ENCODE results near the gene PLCH1. TPM values are rescaled to one million over a fixed set of nuclear protein-coding genes. Genes with fewer than 3 reads are reported as not detected.

The PLCH1 gene
- total and polyA plus RNA-seq, 2 of the 13 experiments (the other 11 are each of a cell fraction or from before 2014, with no cell fraction given): 2.0 to 3.0 TPM

DNA sequence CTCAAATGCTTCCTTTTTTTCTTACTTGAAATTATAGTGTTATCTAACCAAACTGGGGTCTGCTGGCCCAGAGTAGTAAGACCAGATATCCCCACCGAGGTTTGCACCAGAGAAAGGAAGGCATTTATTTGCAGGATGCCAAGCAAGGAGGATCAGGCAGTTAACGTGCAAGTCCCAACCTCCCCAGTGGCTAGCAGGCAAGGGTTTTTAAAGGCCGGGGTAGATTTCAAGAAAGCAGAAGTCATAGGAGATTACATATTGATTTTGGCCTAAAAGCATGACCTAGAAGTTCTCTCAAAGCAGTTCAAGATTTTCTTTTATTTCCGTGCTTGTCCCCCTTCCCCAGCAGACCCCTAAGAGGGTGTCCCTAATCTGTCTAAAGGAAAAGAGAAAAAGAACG is 418.6 kb downstream of the PLCH1 start (continued):
- TF ChIP-seq, protein P1, sequence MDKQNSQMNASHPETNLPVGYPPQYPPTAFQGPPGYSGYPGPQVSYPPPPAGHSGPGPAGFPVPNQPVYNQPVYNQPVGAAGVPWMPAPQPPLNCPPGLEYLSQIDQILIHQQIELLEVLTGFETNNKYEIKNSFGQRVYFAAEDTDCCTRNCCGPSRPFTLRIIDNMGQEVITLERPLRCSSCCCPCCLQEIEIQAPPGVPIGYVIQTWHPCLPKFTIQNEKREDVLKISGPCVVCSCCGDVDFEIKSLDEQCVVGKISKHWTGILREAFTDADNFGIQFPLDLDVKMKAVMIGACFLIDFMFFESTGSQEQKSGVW (CRISPR knock-in tag; IDR thresholded peaks at IDR 0.05; ENCODE audit: borderline replicate concordance): no peak

Small RNA genes lying within 50 kb of the gene (small RNA-seq; reads per million reads assigned to genes)
- gene AC108729.3 (ENCODE audit: insufficient read depth in 2 of 3, insufficient read length in 3 of 3, low read depth in 2 of 3, low replicate concordance in 1 of 3) (0 reads per million in 3 experiments), gene RN7SL715P (ENCODE audit: insufficient read depth in 2 of 3, insufficient read length in 3 of 3, low read depth in 2 of 3, low replicate concordance in 1 of 3) (0 reads per million in 3 experiments)

Other genes with a start within 250 kb of the PLCH1 start
- 8.2 and 12.6 TPM in 2 replicates for gene C3orf33, start 61.2 kb upstream of the PLCH1 start, total RNA-seq (2016; rRNA removed; fragmentation: Illumina TruSeq; extraction: Trizol)
- gene C3orf33, start 61.2 kb upstream of the PLCH1 start, polyA plus RNA-seq (2011; rRNA removed): 8.7 and 9.2 TPM in 2 replicates
- gene SLC33A1, start 109.4 kb upstream of the PLCH1 start, total RNA-seq (2016; rRNA removed; fragmentation: Illumina TruSeq; extraction: Trizol): 23.2 and 32.1 TPM in 2 replicates
- 20.0 and 22.8 TPM in 2 replicates for gene SLC33A1, start 109.4 kb upstream of the PLCH1 start, polyA plus RNA-seq (2011; rRNA removed)
- gene GMPS, start 125.6 kb upstream of the PLCH1 start, total RNA-seq (2016; rRNA removed; fragmentation: Illumina TruSeq; extraction: Trizol): 85.5 and 133 TPM in 2 replicates
- 19.7 and 29.6 TPM in 2 replicates for gene GMPS, start 125.6 kb upstream of the PLCH1 start, polyA plus RNA-seq (2011; rRNA removed)

All from HepG2 (cell line).